NCI-H1092 (cell line): ENCODE results near the gene ADARB2.
"Not testable (repeated sequence)": the region's sequence is repeated elsewhere in the genome, so short reads cannot be mapped to it uniquely, and the experiment has no call there.

ENCODE experiments used
- DNase-seq: peaks from one replicate; lab custom pipeline; 2025; lab: John Stamatoyannopoulos, UW

The ADARB2 gene

GRCh38 chr10:1367938-1368841, 369.1 kb downstream of the ADARB2 start:
- no peak for DNase-seq

DNA sequence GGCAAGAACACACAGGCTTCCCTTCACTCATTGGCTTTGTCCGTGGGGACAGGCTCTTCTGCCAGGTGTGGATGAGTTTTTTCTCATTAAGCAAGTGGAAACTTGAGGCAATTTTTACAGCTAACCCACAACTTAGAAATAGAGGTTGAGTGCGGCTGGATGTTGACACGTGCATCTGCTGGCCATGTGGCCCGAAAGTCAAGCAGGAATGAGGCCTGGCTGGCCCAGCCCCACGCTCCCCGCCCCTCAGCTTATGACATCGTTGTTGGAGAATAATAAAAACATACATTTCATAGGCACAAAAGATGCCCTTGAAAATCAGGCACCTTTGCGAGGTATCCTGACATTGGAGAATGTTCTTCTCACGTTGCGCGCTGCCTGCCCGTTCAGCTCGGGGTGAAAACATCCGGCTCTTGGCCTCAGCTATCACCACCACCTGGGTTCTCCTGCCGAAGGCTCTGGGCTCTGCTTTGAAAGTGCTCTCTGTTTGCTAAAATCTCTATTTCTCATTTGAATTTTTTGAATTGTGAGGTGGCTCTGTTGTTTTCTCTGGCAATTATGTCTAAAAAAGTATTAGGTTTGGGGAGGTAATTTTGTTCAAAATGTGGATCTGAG, 370.4 kb downstream of the ADARB2 start:
- DNase-seq = no peak

DNA sequence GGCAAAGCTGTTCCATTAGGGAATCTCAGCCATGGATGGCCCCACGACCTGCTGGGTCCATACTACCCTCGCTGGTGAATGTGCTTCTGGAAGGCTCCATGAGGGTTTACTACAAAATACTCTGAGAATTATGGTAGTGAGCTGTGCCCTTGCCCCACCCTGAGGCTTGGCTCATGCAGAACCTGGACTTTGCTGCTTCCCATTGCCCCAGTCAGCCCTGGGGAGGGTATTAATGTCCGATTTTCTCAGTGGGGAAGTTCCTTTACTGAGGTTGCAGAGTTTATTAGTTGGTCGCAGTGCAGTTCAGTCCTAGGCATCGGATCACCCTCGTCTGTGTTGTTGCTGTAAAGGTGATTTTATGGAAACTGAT, 371.0 kb downstream of the ADARB2 start:
- no peak for DNase-seq

- DNase-seq = no peak
Observed at GRCh38 chr10:1365540-1366321, 371.6 kb downstream of the ADARB2 start.

DNA sequence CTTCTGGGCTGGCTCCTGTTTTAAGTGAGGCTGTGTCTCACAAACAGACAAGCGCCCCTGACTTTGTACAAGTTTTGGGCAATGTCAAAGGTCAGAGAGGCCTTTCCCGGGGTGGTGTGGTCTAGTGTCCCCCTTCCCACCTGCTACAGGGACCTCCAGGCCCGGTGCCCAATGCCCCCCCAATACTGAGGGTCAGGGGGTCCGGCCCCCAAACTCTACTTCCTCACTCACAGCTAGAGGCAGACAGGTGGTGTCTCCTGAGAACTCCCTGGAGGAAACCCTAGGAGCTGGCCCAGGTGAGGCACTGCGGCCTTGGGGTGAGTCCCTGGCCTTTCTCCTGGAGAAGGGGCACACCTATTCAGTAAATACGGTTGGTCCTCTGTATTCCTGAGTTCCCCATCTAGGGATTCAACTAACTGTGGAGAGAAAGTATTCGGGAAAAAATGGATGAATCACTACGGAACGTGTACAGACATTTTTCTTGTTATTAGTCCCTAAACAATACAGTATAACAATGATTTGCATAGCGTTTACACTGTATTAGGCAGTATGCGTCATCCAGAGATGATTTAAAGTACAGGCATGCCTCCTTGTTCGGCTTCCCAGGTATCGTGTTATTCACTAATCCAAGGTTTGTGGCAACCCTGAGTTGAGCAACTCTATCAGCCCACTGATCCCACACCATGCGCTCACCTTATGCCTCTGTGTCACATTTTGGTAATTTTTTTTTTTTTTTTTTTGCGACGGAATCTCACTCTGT, 373.0 kb downstream of the ADARB2 start:
- no peak for DNase-seq

GRCh38 chr10:1363446-1364121, 373.7 kb downstream of the ADARB2 start:
- no peak for DNase-seq

DNA sequence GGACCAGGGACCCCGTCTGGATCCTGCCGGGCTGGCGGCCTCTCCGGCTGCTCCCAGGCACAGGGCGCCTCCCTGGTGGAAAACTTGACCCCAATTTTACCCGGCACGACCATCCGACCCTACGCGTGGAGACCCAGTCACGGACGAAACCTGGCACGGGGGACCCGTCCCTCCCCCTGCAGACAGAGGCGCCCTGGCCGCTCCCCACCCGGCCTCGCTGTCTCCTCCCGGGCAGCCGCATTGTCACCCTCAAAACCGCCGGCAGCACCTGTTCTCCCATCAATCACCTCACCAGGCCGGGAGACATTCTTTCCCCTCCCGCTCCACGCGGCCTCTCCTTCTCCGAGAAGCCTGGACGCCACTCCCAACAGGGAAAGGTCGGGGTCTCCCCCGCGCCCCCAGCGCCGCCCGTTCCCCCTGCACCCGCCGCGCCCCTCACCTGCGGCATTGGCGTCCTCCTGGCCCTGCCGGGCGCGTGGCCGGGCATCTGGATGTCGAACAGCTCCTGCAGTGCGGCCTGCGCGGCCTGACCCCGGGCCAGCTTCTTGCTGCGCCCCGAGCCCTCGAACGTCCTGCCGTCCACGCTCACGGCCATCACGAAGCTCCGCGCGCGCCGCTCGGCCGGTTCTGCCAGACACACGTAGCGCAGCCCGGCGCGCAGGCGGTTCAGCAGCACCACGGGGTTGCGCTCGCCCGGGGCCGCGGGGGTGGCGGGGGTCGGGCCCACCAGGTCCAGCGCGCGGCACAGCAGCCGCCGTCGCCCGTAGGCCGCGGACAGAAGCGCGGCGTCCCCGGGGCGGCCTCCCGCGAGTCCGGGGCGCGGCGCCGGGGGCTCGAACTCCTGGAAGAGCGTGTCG, 374.5 kb downstream of the ADARB2 start:
- no peak for DNase-seq

- no peak for DNase-seq
Observed at GRCh38 chr10:1361411-1362105, 375.8 kb downstream of the ADARB2 start.

GRCh38 chr10:1360558-1361164, 376.7 kb downstream of the ADARB2 start:
- no peak for DNase-seq

GRCh38 chr10:1360011-1360557, 377.2 kb downstream of the ADARB2 start:
- DNase-seq = no peak

DNA sequence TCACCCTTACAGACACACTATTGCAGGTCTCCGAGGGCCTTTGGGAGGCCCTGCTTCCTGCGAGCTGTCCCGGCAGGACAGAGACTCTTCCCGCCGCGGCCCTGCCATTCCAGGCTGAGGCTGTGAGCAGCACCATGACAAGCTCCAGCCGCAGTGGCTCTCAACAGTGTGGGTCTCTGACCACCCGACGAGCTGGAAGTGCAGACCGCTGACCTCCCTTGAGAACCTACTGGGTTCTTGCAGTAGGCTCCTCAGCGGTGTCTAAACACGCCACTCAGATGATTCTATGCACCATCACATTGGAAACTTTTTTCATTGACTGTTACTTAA, 377.7 kb downstream of the ADARB2 start:
- DNase-seq = no peak

DNA sequence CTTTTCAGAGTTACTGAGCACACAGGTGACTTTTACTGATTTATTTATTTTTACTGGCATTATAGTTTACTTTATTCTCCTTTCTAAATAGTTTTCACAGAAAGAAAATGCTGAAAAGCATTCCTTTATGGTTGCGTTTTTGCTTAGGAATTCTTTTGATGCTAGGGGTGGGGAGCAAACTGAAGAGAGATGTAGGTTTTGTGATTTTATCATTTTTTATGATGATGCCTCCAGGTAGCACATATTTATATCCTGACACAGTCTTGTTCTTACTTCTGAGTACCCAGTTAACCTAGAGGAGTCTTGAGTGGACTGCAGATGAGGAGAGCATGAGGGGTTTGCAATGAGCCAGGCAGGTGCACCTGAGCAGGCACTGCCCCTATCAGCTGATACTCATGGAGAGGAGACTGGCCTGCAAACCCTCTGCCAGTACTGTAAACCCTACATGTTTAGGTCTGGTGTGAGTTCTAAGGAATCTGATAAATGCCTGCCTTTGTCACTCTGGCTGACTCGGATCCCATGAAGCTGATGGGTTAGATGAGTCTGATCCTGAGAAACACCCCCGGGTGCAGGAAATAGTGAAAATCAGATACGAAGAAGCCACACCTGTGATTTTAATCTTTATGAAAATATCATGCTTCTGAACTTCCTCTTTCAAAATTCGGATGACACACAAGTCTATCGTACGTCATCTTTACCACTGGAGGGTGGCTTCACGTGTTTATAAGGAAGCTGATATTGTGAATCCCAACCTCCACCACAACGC, 378.3 kb downstream of the ADARB2 start:
- no peak for DNase-seq

DNA sequence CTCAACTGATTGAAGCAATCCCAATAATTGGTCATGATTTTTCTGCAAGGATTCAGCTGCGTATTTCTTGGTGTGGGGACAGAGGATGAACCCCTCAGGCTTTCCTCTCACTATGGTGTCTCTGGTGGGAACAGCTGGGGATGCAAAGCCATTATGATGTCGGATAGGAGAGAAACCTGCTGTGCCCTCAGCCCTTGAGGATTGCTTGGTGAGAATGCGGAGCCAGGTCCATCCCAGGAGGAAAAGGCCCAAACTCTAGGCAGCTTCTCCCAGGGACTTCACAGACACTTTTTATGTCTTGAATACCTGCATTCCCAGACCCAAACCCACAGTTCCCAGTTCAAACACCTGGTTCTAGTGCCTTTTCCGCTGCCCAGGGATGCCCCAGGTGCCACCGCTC, 379.2 kb downstream of the ADARB2 start:
- no peak for DNase-seq

DNA sequence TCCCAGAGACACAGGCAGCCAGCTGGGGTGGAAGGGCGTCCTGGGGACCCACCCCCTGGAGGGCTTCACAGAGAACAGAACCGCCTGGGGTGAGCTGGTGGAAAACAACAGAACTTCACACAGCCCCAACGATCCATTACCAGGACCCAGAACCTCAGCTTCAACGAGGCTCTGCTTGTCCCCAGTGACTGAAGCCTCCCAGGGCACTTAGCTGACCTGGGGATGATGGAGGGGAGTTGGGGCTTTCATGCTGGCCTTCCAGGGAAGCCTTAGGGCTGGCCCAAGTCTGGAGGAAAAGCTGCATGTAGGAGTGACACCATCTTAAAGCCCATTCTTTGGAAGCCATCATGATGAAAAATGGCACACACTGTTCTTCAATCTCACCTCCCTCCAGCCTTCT, 381.0 kb downstream of the ADARB2 start:
- no peak for DNase-seq

- no peak for DNase-seq
Observed at GRCh38 chr10:1354809-1355710, 382.3 kb downstream of the ADARB2 start.

- DNase-seq = not testable (repeated sequence)
Observed at GRCh38 chr10:1352296-1352695, 385.0 kb downstream of the ADARB2 start.

DNA sequence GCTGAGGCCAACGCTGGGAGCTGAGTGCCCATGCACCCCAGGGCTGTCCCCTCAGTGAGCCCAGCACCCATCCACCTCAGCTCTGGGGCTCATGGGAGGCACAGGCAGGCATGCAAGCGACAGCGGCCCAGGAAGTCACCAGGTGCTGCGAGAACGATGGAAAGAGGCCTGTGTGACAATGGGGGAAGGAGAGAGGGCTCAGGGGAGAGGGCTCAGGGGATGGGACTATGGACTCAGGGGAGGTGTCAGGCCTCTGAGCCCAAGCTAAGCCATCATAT, 388.6 kb downstream of the ADARB2 start:
- DNase-seq = no peak
